Upper lobe of left lung (tissue), 6 donors: ENCODE results near the gene TTLL6. TPM values are rescaled to one million over a fixed set of nuclear protein-coding genes. Genes with fewer than 3 reads are reported as not detected.

Experiments used
- ATAC-seq, 2 donors: fragments of 200-7000 bp; cut with Tn5 transposase; one replicate each; pipeline ENCODE4 v1.9.1; 2022; ENCODE audit warnings: mild to moderate bottlenecking in 2 of 2, moderate library complexity in 2 of 2; ENCODE audit not compliant: low FRiP score in 2 of 2
- DNase-seq, 2 donors: peaks; one replicate each; pipeline ENCODE4 v3.0.0-alpha.2; 2019 to 2020
- H3K27ac ChIP-seq, 4 donors: fragments of 200-600 bp; sonication (generic); one replicate each; pipeline ENCODE4 v1.5.1; 2016 to 2019
- H3K27me3 ChIP-seq, 4 donors: fragments of 200-600 bp; sonication (generic); one replicate each; pipeline ENCODE4 v1.5.1; 2017 to 2019
- H3K36me3 ChIP-seq, 4 donors: fragments of 200-600 bp; sonication (generic); one replicate each; pipeline ENCODE4 v1.5.1; 2016 to 2019
- H3K4me1 ChIP-seq, 4 donors: fragments of 200-600 bp; sonication (generic); one replicate each; pipeline ENCODE4 v1.5.1; 2018 to 2019
- H3K4me3 ChIP-seq, 4 donors: fragments of 200-600 bp; sonication (generic); one replicate each; pipeline ENCODE4 v1.5.1; 2017 to 2019; ENCODE audit warnings: mild to moderate bottlenecking in 2 of 4, moderate library complexity in 1 of 4
- H3K9me3 ChIP-seq, 4 donors: fragments of 200-600 bp; sonication (generic); one replicate each; pipeline ENCODE4 v1.5.1; 2018 to 2019
- CTCF ChIP-seq, 6 experiments: fragments of 450-650 bp in 4 of 6; fragments of 200-600 bp in 2 of 6; sonication (generic) in 2 of 6; IDR thresholded peaks; one replicate each; pipeline ENCODE4 v1.5.1; 2016 to 2019; ENCODE audit warnings: antibody characterized with exemption in 6 of 6
- EP300 ChIP-seq, 4 donors: sonication (generic); formaldehyde crosslinking; IDR thresholded peaks; one replicate each; pipeline ENCODE4 v1.5.1; 2017; ENCODE audit warnings: antibody characterized with exemption in 4 of 4, control low read depth in 2 of 4
- POLR2A ChIP-seq, 4 donors: fragments of 450-650 bp; IDR thresholded peaks; one replicate each; pipeline ENCODE4 v1.5.1; 2016 to 2017; ENCODE audit warnings: antibody characterized with exemption in 4 of 4, mild to moderate bottlenecking in 2 of 4
- POLR2AphosphoS5 ChIP-seq, 2 donors: sonication (generic); formaldehyde crosslinking; IDR thresholded peaks; one replicate each; pipeline ENCODE4 v1.5.1; 2017; ENCODE audit warnings: antibody characterized with exemption in 2 of 2
- WGBS, 2 donors: methylation state at CpG; one replicate each; pipeline ENCODE4 v1.1.5; 2017 to 2018; 5-methylcytosine and 5-hydroxymethylcytosine counted together
- total RNA-seq, 6 donors: library from RNA; depleted of rRNA in 4 of 6; stranded (reverse); fragments of >200 nt in 4 of 6; gene quantifications; one replicate each; pipeline versions ENCODE4 v1.1.0 to v1.2.1, GENCODE V29; 2016 to 2021
- donor health status: DM: no; HTN: no; CAD: no; lungs with moderate emphysema.
- donor health status: DM: no; HTN: yes; CAD: no; lungs with severe emphysema.

TTLL6 gene
- total RNA-seq, 6 donors from 2014 or later = 0.69 to 12.1 (median 1.5) TPM

- Histone ChIP-seq H3K4me3 (no peak overlapping the region), H3K27me3 (peaks cover 3 to 65% (median 36%) of the 10 kb centered on the region in 4 donors), H3K27ac (no peak overlapping the region), H3K36me3 (no peaks in the 10 kb centered on the region), H3K9me3 (no peaks in the 10 kb centered on the region), H3K4me1 (peaks cover 11 to 22% (median 14%) of the 10 kb centered on the region in 4 donors)
- TF ChIP-seq POLR2AphosphoS5 (IDR thresholded peaks at IDR 0.05) (no peak), CTCF (IDR thresholded peaks at IDR 0.05) (no peak), EP300 (IDR thresholded peaks at IDR 0.05) (no peak), POLR2A (IDR thresholded peaks at IDR 0.05) (no peak)
- ATAC-seq (no peak), DNase-seq (peak in 1 of 2 donors; percentile 81)
- WGBS, 2 donors = 3 to 5% methylated on average over 21 to 31 of the region's 50 CpGs
Measured at GRCh38 chr17:48732688-48733629, 84.1 kb downstream of the TTLL6 start.

- Histone ChIP-seq H3K9me3 (no peaks in the 10 kb centered on the region), H3K36me3 (no peaks in the 10 kb centered on the region), H3K27me3 (peaks cover 3 to 74% (median 44%) of the 10 kb centered on the region in 4 donors), H3K4me3 (no peak overlapping the region), H3K27ac (no peak overlapping the region), H3K4me1 (peaks cover 11 to 22% (median 14%) of the 10 kb centered on the region in 4 donors)
- ATAC-seq (no peak), DNase-seq (no peak)
- no peak for TF ChIP-seq CTCF (IDR thresholded peaks at IDR 0.05)
Measured at GRCh38 chr17:48731355-48731754, 85.7 kb downstream of the TTLL6 start.

DNA sequence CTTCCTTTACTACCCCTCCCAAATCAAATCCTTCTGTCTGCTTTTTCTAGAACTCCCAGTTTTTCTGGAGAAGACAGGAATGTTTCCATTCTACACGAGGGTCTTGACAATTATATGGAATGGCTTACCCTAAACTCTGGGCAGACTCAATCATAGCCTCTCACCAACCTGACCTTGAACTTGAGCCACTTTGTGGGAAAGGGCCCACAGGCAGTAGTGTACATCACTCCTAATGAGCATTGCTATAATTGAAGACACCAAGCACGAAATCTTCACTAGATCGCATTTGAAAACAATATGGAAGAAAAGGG, 86.8 kb downstream of the TTLL6 start:
- no peak overlapping the region for H3K4me3 ChIP-seq
- H3K36me3 ChIP-seq = no peaks in the 10 kb centered on the region
- no peak overlapping the region for H3K27ac ChIP-seq
- peaks cover 12 to 22% (median 16%) of the 10 kb centered on the region in 4 donors for H3K4me1 ChIP-seq
- H3K9me3 ChIP-seq = no peaks in the 10 kb centered on the region
- ATAC-seq (no peak), DNase-seq (no peak)
- TF ChIP-seq POLR2AphosphoS5 (IDR thresholded peaks at IDR 0.05) (no peak), CTCF (IDR thresholded peaks at IDR 0.05) (no peak), EP300 (IDR thresholded peaks at IDR 0.05) (no peak), POLR2A (IDR thresholded peaks at IDR 0.05) (no peak)
- WGBS, 2 donors = 29 to 37% methylated on average over 3 of the region's 3 CpGs
- peaks cover 3 to 86% (median 55%) of the 10 kb centered on the region in 4 donors for H3K27me3 ChIP-seq

DNA sequence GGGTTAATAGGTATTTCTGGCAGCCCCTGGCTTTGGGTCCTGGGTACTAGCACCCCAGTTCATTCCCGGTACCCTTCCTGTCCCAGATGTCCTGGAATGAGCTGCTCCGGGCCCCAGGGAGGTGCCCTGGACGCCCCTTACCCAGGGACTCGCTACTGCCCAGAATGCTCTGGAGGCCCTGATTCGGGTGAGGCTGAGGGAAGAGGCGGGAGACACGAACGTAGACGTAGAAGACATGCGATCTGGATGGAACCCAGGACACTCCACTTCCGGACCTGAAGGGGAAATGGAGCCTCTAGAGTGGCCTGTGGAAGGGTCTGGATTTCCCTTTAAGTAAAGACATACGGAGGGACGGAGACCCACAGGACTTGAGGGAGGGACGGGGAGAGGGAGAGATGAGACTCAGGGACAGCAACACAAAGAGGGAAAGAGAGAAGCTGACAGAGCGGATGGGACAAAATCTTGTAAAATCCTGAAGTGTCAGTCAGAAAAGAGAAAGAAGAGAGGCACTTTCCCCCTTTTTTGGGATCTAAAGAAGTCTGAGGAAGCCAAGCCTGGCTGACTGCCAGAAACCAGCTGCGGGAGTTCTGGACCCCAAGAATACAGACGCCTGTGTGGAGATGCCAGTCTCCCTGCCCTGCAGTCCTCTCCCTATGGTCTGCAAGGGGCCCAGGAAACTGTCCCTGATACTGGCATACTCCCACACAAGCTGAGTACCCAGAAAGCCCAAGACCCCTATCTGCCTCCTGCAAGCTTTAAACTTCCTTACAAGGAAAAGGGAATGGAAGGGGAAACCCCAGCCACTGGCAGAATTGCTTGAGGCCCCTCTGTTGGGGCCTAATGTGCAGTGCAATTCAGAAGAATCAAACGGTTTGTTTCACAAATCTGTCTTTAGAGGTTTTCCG, 87.4 kb downstream of the TTLL6 start:
- Histone ChIP-seq H3K27ac (no peak overlapping the region), H3K9me3 (no peaks in the 10 kb centered on the region), H3K4me3 (no peak overlapping the region), H3K27me3 (peaks cover 3 to 87% (median 60%) of the 10 kb centered on the region in 4 donors), H3K36me3 (no peaks in the 10 kb centered on the region), H3K4me1 (peaks cover 16 to 28% (median 22%) of the 10 kb centered on the region in 4 donors)
- DNase-seq (no peak), ATAC-seq (no peak)
- WGBS, 2 donors = 6 to 9% methylated on average over 18 to 19 of the region's 19 CpGs
- TF ChIP-seq CTCF (IDR thresholded peaks at IDR 0.05) (no peak), POLR2A (IDR thresholded peaks at IDR 0.05) (no peak), POLR2AphosphoS5 (IDR thresholded peaks at IDR 0.05) (no peak), EP300 (IDR thresholded peaks at IDR 0.05) (no peak)
